Urothelium cell line (cell line): ENCODE data around the gene LILRB5.
"Not testable (repeated sequence)": the region's sequence is repeated elsewhere in the genome, so short reads cannot be mapped to it uniquely, and the experiment has no call there.

Source experiments
- DNase-seq: peaks from one replicate; pipeline ENCODE4 v3.0.0; 2011; ENCODE audit warnings: low spot score, mixed read lengths
- FAIRE-seq: peaks from 2 replicates; lab custom pipeline; 2011; peaks lifted over from hg19 to GRCh38; lab: Jason Lieb, UNC

LILRB5 gene

DNA sequence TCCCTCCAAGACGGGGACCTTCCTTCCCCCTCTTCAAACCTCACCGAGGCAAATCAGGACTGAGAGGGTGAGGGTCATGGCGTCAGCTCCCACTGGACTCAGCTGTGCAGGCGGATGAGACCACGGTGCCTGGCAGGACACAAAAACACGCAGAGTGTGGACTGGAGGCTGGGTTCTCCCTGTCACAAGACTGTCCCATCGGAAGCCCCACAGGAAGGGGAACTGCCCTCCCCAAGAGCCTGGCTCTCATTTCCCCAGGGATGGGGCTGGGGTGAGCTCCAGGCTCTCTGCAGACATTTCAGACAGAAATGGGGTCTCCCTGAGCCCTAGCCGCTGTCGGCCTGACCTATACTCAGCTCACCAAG, at the start of gene LILRB5:
LILRB5 (minus strand) TSS at position 158 of the 365 bp plus-strand sequence; CDS start at position 78, 80 bp downstream.
- DNase-seq (no peak), FAIRE-seq (no peak)

DNA sequence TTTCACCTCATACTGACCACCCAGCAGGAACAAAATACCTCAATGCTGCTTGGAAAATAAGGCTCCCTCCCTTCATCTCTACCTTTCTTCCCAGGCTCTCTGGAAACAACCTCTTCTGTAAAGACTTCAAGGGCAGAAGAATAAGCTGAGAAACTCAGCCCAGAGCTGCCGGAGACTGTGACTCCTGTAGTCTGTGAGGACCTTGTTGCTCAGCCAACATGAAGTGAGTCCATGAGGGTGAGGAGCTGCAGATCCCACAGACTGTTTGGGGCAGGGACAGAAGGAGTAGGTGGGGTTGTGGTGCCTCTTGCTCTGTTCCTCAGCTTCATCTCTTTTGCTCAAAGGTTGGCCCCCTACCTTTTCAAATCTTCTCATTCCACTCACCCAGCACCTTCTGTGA, 48.1 kb upstream of the LILRB5 start:
- DNase-seq (no peak), FAIRE-seq (no peak)

DNA sequence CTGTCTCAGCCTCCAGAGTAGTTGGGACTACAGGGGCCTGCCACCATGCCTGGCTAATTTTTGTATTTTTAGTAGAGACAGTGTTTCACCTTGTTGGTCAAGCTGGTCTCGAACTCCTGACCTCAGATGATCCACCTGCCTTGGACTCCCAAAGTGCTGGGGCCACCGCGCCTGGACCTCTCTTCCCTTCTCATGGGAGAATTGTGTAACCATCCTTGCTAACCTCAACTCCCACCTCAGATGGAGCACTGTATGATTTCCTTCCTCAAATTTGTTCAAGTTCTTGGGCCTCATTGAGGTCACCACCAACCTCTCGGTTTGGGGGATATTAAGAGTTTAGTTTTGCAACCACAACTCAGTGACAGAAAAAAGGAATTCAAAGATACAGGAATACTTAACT, 45.2 kb upstream of the LILRB5 start:
- no peak for DNase-seq
- no peak for FAIRE-seq

DNA sequence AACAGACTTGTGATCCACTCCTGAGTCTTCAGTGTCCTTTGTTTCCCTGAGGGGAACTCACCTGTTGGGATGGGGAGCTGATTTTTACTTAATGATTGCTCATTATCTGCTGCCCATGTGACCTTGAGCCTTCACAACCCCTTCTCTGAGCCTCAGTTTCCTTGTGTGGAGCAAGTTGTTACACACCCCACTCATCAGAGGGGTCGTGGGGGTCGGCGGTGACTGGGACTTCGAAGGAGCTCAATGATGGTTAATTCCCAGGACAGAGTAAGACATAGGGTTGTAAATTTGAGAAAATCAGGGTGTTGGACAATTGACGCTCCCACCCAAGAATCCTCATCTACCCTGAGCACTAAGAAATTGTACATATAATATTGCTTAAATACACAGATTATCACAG, 42.4 kb upstream of the LILRB5 start:
- FAIRE-seq: no peak
- DNase-seq: no peak

DNA sequence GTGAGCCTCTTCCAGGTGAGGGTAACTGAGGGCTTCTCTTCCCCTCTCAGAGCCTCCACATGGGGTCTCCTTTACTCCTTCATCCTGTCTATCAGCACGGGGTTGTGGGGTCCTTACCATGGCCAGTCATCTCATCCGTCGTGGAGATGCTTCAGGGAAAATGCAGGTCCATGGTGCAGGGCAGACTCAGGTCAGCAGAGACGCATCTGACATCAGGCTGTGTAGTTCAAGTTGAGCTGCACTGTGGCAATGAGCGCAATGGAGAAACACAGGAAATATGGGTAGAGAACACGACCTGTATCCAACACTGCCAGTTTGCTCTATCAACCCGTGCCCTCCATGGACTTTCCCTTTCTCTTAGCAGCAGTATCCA, 42.0 kb upstream of the LILRB5 start:
- FAIRE-seq (no peak), DNase-seq (no peak)

DNA sequence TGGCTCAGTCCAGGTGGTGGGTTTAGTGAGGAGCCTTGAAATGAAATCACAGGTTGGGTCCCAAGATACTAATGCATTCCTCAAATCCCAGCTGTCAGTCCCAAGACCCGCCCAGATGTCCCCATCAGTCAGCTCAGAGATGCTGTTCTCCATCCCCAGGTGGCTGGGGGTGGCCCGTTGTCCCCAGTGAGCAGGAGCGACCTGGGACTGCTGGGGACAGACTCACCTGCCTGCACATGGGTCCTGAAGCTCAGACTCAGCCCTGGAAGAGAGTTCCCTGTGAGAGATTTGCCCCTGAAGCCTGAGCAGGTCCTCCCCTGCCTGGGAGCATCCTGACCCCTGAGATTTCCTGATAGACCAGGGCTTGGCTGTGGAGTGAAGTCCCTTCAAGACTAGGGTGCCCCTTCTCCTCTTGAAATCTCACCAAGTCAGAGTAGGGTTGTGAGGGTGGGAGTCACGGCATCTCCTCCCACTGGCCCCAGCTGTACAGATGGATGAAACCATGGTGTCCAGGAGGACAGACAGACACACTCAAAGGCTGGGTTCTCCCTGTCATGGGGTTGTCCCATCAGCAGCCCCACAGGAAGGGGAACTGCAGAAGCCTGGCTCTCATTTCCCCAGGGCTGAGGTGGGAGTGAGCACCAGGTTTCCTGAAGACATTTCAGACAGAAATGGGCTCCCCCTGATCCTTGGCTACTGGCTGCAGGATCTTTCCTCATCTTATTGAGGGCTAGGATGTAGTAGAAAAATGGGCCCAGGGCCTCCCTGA, 41.5 kb upstream of the LILRB5 start:
- DNase-seq (no peak), FAIRE-seq (no peak)

DNA sequence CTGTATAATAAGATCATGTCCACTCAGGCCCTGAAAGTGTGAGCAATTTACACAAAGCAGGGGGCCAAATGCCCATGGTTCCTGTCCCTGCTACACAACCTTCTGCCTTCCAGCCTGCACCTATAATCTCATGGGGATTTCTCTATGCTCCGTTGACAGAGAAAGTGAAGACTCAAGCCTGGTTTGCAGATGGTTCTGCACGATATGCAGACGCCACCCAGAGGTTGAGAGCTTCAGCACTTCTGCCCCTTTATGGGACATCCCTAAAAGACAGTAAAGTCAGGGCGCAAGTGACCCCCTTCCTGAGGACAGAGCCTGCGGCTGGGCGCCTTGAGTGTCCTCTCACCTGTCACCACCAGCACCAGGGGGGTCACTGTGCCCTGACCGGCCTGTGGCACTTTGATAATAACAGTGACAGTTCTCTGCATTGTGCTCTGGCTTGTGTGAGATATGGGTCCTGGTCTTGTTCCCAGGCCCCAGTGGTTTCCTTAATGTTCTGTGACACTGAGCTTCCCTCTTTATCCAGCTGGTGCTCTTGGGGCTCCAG, 40.8 kb upstream of the LILRB5 start:
- DNase-seq (no peak), FAIRE-seq (no peak)

DNA sequence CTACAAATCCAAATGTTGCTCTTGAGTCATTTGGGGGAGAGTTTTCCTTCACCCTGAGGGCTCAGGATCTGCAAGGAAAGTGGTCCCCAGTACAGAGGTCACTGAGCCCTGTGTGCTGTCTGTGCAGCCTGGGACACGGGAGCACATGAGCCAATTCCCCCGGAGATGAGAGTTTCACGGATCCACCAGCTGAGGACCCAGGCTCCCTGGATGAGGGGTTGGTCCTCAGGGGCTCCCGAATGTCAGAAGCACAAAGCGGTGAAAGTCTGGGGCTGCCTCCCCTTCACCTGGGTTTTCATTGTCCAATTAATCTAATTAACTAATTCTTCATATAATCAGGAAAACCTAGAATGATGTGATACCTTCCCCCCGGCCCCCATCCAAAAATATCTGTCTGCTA, 37.5 kb upstream of the LILRB5 start:
- DNase-seq: no peak
- no peak for FAIRE-seq

DNA sequence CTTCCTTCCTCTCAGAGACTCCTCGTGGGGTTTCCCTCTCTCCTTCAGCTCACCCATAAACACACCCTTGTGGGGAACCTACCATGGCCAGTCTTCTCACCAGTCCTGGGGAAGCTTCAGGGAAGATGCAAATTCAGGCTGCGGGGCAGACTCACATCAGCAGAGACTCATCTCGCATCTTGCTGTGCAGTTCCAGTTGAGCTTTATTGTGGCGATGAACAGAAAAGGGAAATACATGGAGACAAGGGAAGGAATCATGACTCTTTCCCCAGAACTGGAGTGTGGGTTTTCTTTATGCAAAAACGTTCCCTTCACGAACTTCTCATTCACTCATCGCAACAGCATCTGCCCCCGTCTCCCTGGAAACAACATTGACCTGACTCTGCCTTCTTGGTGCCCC, 32.1 kb upstream of the LILRB5 start:
- not testable (repeated sequence) for DNase-seq, FAIRE-seq

DNA sequence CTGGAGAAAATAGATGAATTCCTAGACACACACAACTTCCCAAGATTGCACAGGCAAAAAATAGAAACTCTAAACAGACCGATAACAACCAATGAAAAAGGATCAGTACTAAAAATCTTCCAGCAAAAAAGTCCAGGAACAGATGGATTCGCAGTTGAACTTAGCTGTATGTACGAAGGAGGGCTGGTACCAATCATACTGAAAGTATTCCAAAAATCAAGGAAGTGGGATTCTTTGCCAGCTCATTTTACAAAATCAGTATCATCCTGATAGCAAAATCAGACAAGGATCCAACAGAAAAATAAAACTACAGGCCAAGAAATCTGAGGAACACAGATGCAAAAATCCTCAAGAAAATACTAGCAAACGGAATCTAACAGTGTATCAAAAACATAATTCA, 30.4 kb upstream of the LILRB5 start:
- no peak for FAIRE-seq

DNA sequence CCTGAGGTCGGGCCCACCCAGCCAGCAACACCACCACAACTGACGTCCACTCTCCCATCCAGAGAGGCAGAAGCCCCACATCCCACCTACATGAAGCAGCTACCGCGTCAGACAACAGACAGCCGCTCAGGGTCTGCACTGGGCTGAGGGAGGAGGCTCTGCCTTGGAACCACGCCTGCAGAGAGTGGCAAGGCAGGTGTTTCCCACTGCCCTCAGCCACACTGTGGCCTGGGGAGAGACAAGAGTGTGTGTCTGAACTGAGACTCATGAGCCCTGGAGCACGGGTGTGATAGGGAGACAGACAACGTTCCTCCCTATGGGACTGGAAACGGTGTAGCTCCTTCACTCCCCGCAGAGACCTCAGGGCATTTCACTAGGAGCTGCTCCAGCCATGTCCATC, 29.2 kb upstream of the LILRB5 start:
- peak; percentile 62 for FAIRE-seq

More for the DNA sequence above, 30.4 kb upstream of the LILRB5 start:
- DNase-seq: no peak

DNA sequence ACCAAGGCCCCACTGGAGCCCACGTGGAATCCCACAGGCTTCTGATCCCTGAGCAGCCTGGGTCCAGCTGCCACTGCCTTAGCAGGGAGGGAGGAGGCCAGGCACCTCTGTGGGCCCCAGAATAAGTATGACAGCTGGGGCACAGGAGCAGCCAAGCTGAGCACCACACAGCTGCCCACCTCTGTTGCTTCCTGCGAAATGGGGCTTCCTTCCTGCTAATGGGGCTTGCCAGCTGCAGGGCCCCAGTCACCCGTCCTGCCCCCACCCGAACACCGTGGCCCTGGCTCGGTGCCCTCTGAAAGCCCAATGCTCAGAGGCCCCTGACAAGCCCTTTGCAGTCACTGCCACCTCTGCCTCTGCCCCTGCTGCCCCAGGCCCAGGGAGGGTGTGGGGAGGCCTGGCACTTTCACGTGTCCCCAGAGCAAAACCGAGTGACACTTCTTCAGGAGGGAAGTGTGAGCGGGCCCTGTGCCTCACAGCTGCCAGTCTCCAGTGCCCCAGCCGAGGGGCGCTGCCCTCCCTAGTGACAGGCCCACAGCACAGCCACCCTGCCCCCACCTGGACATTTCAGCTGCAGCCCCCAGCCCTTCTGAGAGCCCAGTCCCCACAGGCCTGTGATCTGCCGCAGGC, 28.5 kb upstream of the LILRB5 start:
- not testable (repeated sequence) for DNase-seq
- peak; percentile 80 for FAIRE-seq

More for the DNA sequence above, 29.2 kb upstream of the LILRB5 start:
- not testable (repeated sequence) for DNase-seq

DNA sequence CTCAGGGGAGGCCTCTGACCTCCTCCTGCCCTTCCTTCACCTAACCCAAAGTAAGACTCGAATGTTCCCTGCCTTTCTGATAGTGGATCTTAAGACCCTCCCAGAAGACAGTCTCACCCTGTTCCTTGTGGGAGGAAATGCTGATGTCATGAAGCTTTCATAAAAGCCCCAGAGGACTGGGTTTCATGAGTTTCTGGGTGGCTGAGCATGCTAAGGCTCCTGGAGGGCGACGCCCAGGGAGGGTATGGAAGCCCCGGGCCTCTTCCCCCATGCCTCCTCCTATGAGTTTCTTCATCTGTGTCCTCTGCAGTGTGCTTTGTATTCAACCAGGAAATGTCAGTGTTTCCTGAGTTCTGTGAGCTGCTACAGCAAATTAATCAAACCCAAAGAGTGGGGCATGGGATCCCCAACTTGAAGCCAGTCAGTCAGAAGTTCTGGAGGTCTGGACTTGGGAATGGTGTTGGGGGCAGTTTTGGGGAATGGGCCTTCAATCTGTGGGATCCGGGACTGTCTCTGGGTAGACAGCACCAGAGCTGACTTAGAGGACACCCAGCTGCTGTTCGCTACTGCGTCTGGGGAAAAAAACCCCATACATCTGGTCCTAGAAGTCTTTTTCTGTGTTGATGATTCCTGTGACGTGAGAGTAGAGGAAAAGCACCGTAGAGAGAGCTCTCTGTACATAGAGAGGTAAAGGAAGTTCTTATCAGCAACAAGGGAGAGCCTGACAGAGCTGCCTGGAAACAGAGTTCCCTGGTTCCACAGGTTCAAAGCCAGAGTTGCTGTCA, 25.8 kb upstream of the LILRB5 start:
- DNase-seq (no peak), FAIRE-seq (no peak)

DNA sequence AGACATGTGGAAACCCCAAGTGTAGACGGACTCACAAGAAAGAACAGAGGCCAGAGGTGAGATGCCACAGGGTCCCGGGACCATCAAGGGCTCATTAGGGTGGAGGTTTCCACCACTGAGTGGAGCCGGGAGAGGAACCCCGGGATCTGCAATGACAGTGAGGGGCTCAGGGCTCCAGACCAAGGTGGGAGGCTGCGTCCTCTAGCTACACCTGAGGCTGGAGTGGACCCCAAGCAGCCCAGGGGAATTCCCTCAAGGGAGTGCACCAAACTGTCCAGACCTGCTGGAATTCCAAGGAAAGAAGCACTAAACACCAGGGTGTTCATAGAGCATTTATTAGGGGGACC, 24.6 kb upstream of the LILRB5 start:
- FAIRE-seq, DNase-seq: not testable (repeated sequence)

DNA sequence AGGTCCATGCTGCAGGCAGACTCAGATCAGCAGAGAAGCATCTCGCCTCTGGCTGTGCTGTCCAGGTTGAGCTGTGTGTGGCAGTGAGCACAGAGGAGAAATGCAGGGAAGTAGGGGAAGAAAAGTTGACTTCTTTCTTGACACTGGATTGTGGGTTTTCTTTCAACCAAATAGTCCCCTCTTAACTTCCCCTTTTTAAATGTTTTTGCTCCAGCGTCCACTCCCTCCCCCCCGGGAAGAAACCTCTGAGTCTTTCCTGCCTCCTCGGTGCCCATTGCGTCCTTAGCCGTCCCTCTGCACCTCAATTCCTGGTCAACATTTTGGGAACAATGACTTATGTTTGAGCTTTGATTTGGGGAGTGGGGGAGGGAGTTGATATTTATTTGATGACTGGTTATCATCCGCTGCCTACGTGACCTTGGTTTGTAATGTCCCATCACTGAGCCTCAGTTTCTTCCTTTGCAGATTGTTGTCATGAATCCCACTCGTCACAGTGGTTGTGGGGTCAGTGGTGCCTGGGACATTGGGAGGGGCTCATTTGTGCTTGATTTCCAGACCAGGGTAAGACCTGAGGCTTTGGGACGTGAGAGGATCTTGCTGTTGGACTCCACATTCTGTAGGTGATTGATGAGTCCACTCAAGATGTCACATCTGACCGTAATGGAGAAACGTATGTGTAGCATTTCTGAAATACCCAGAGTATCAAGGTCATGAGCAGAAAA, 24.1 kb upstream of the LILRB5 start, which contains the start of gene LILRB2:
LILRB2 (minus strand) TSS at position 104 of the 722 bp plus-strand sequence. CDS start 614 bp downstream, outside the sequence.
- no peak for DNase-seq
- FAIRE-seq: no peak

DNA sequence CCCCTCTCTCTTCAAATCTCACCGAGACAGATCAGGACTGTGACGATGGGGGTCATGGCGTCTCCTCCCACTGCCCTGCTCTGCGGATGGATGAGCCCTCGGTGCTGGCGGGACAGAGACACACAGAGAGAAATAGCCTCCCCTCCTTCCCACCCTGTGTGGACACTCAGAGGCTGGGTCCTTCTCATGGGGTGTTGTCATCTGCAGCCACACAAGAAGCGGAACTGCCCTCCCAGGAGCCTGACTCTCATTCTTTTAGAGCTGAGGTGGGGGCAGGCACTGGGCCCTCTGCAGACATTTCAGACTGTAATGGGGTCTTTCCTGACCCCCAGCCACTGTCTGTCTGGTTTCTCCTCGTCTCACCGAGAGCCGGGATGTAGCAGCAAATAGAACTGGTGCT, 23.4 kb upstream of the LILRB5 start:
- FAIRE-seq, DNase-seq: not testable (repeated sequence)

DNA sequence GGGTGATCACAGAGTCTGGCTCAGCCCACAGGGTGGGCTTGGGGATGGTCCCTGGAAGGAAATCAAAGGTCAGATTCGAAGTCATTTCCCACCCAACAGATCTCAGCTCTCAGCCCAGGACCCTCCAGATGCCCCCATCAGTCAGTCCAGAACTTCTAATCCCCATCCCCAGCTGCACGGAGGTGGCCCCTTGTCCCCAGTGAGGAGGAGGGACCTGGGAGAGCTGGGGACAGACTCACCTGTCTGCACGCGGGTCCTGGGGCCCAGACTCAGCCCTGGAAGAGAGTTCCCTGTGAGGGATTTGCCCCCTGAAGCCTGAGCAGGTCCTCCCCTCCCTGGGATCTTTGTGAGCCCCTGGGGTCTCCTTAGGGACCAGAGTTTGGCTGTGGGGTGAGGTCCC, 23.0 kb upstream of the LILRB5 start:
- DNase-seq, FAIRE-seq: not testable (repeated sequence)

DNA sequence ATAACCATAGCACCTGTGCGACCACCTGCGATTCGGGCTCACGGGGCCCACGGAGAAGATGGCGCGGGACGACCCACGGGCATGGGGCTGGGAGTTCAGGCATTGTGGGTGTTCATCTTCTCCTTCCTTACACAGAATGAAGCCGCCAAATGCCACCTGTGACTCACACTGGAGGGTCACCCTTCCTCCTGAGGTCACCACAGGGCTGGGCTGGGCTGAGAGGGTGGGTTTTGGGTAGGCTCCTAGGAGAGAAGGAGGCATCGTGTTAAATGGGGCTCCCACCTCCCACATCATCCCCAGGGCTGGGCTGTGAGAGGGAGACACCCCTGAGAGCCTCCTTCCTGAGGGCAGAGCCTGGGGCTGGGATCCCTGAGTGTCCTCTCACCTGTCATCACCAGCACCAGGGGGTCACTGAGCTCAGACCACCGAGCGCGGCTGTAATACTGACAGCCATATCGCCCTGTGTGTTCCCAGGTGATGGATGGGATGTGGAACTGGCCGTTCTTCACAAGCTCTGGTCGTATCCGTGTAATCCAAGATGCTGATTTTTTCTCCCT, 22.4 kb upstream of the LILRB5 start:
- FAIRE-seq (no peak), DNase-seq (no peak)

DNA sequence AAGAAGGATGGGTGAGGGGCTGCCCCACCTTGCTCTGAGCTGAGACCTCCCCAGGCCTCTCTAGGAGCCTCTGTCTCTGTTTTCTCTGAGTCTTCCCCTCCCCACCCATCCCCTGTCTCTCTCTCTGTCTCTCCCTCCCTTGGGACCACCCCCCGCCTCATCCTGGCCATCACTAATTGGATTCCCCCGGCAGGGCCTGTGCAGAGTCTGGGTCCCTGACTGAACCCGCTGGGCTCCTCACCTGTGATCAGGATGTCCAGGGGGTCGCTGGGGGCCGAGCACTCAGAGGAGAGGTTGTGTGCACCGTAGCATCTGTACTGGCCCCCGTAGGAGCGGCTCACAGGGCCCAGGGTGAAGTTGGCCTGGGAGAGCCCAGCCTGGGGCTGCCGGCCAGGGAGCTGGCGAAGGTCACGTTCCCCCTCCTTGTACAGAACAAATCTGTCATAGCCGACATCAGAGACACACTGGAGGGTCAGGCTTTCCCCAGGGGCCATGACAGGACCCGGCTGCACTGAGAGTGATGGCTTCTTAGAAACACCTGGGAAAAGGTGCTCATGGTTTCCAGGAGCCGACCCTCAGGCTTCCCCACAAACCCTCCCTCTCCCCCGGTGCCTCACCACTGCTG, 21.6 kb upstream of the LILRB5 start:
- not testable (repeated sequence) for DNase-seq, FAIRE-seq

DNA sequence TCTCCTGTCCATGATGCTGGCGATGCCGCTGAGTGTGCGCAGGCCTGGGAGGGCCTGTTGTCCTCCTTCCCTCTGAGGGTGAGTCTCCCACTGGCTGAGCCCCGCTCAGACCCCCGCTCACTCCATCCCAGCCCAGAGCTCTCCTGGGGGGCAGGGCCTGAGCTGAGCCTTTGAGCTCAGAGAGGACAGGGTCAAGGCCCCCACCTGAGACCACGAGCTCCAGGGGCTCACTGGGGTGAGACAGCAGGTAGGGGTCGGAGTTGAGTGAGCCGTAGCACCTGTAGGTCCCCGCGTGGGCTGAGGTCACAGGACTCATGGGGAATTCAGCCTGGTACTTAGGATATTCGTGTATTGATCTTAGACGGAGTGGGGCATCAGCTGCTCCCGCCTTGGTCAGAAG, 21.0 kb upstream of the LILRB5 start:
- DNase-seq, FAIRE-seq: not testable (repeated sequence)
